K562 (cell line): Measurements from ENCODE around the gene FBXO22. TPM values are rescaled to one million over a fixed set of nuclear protein-coding genes. Genes with fewer than 3 reads are reported as not detected.
A peak's percentile ranks its signal among the peaks of the same experiment; 100 is the strongest.

ENCODE experiments used
- ARHGAP35 ChIP-seq: fragments of 450-650 bp; IDR thresholded peaks from 2 replicates; pipeline ENCODE4 v1.6.1; 2018; ENCODE audit not compliant: partially characterized antibody
- CBX2 ChIP-seq: fragments of 200-600 bp; sonication (generic); IDR thresholded peaks from one replicate; pipeline ENCODE4 v1.6.1; 2012; ENCODE audit warnings: mild to moderate bottlenecking, low read length, inconsistent platforms; ENCODE audit not compliant: insufficient read depth, poor library complexity, severe bottlenecking
- CLOCK ChIP-seq: fragments of 250-450 bp; sonication (Bioruptor Pico); IDR thresholded peaks from 2 replicates; pipeline ENCODE4 v1.4.0; 2020; ENCODE audit warnings: mild to moderate bottlenecking, moderate library complexity, borderline replicate concordance
- E2F5 ChIP-seq: sonication (generic); formaldehyde crosslinking; IDR thresholded peaks from 2 replicates; pipeline ENCODE4 v1.8.0; 2022; ENCODE audit warnings: mild to moderate bottlenecking, missing genetic modification reagents
- EP300 ChIP-seq: IDR thresholded peaks from 2 replicates; pipeline ENCODE4 v1.6.1; 2012; ENCODE audit warnings: low read length, improper control_type of control experiment
- ETV6 ChIP-seq, 3 experiments: fragments of 150-350 bp in 1 of 3; sonication (generic) in 1 of 3; formaldehyde crosslinking in 1 of 3; IDR thresholded peaks; 2 replicates each; pipeline versions ENCODE4 v1.6.1 to v1.8.0; 2014 to 2022; ENCODE audit warnings: borderline replicate concordance in 2 of 3, low read depth in 2 of 3, antibody characterized with exemption in 1 of 3, low read length in 1 of 3, mild to moderate bottlenecking in 1 of 3, missing genetic modification reagents in 1 of 3
- FOSL1 ChIP-seq: fragments of 200-800 bp; sonication (Bioruptor generic); conservative IDR thresholded peaks from 2 replicates; pipeline ENCODE4 v1.6.1; 2016; ENCODE audit warnings: missing genetic modification characterization, missing compliant biosample characterization
- GATAD2A ChIP-seq: fragments of 450-650 bp; IDR thresholded peaks from 2 replicates; pipeline ENCODE4 v1.6.1; 2017
- GTF2A2 ChIP-seq: IDR thresholded peaks from 2 replicates; pipeline ENCODE4 v1.6.1; 2016; ENCODE audit warnings: mild to moderate bottlenecking, missing genetic modification characterization, missing compliant biosample characterization
- HNRNPH1 ChIP-seq: fragments of 200-400 bp; formaldehyde crosslinking; optimal IDR thresholded peaks from 2 replicates; pipeline ENCODE3; 2017; ENCODE audit warnings: low read depth, mild to moderate bottlenecking, low read length, moderate library complexity
- MYC ChIP-seq, 2 experiments: fragments of 250-450 bp in 1 of 2; sonication (Bioruptor Pico) in 1 of 2; IDR thresholded peaks; 2 replicates each; pipeline versions ENCODE4 v1.5.1 to v1.6.1; 2012 to 2021; ENCODE audit warnings: low read depth in 2 of 2, borderline replicate concordance in 1 of 2, improper control_type of control experiment in 1 of 2, low read length in 1 of 2, mild to moderate bottlenecking in 1 of 2, moderate library complexity in 1 of 2
- NCOA1 ChIP-seq: fragments of 450-650 bp; IDR thresholded peaks from 2 replicates; pipeline ENCODE4 v1.6.1; 2016; ENCODE audit warnings: low read depth
- NR3C1 ChIP-seq: sonication (generic); formaldehyde crosslinking; IDR thresholded peaks from 2 replicates; pipeline ENCODE4 v1.8.1; 2022; ENCODE audit warnings: missing genetic modification reagents
- POU5F1 ChIP-seq: fragments of 150-350 bp; IDR thresholded peaks from 2 replicates; pipeline ENCODE4 v1.6.1; 2014; ENCODE audit warnings: borderline replicate concordance, low read length, low read depth, mild to moderate bottlenecking; ENCODE audit not compliant: partially characterized antibody
- SNRNP70 ChIP-seq: fragments of 200-400 bp; formaldehyde crosslinking; optimal IDR thresholded peaks from 2 replicates; pipeline ENCODE3; 2017; ENCODE audit warnings: low read depth, low read length
- TCFL5 ChIP-seq: fragments of 250-450 bp; sonication (Bioruptor Pico); conservative IDR thresholded peaks from 2 replicates; pipeline ENCODE4 v1.6.1; 2021; ENCODE audit warnings: mild to moderate bottlenecking, moderate library complexity, matching md5 sums
- TEAD2 ChIP-seq: fragments of 450-650 bp; IDR thresholded peaks from 2 replicates; pipeline ENCODE4 v1.6.1; 2016; ENCODE audit warnings: missing genetic modification characterization, control low read depth, missing compliant biosample characterization
- ZNF175 ChIP-seq: fragments of 200-800 bp; sonication (Bioruptor generic); IDR thresholded peaks from 2 replicates; pipeline ENCODE4 v1.6.1; 2016; ENCODE audit warnings: low read depth, mild to moderate bottlenecking, missing genetic modification characterization, missing compliant biosample characterization
- ZNF184 ChIP-seq: sonication (generic); formaldehyde crosslinking; IDR thresholded peaks from 2 replicates; pipeline ENCODE4 v1.5.0; 2020; ENCODE audit warnings: missing genetic modification reagents
- ZNF347 ChIP-seq: fragments of 450-650 bp; formaldehyde crosslinking; IDR thresholded peaks from 2 replicates; pipeline ENCODE4 v1.4.0; 2020; ENCODE audit warnings: low read depth, mild to moderate bottlenecking, moderate library complexity
- ZNF41 ChIP-seq: fragments of 250-450 bp; sonication (Bioruptor Pico); conservative IDR thresholded peaks from 2 replicates; pipeline ENCODE4 v1.4.0; 2020; ENCODE audit warnings: mild to moderate bottlenecking
- ZNF436 ChIP-seq: fragments of 250-450, 450-650 bp; sonication (Bioruptor Pico); formaldehyde crosslinking; IDR thresholded peaks from 2 replicates; pipeline ENCODE4 v1.7.0; 2020; ENCODE audit warnings: mild to moderate bottlenecking
- ZNF717 ChIP-seq: fragments of 250-450 bp; sonication (Bioruptor Pico); IDR thresholded peaks from 2 replicates; pipeline ENCODE4 v1.5.0; 2021
- polyA plus RNA-seq, 8 experiments: library from polyadenylated mRNA; depleted of rRNA in 4 of 8; stranded (reverse) in 5 of 8; unstranded in 3 of 8; fragments of >200 nt; fragmentation: Nextera tagmentation in 2 of 8; fragmentation: Illumina TruSeq in 1 of 8; extraction: Ambion mirVana in 2 of 8; extraction: Trizol in 1 of 8; gene quantifications; 2 replicates each; pipeline versions ENCODE4 v1.2.1 to v1.2.3, GENCODE V29; 2011 to 2014; ENCODE audit warnings: inconsistent platforms in 1 of 8, missing spikeins in 1 of 8
- total RNA-seq, 7 experiments: library from RNA; depleted of rRNA in 6 of 7; stranded (reverse); fragments of >200 nt in 6 of 7; fragmentation: Illumina TruSeq in 2 of 7; extraction: Trizol in 2 of 7; gene quantifications; 2 replicates each; pipeline versions ENCODE4 v1.2.1 to v1.2.3, GENCODE V29; 2011 to 2021; ENCODE audit warnings: low replicate concordance in 1 of 7

FBXO22 gene
- total and polyA plus RNA-seq, 9 of the 15 experiments (the other 6 are each of a cell fraction or from before 2014, with no cell fraction given) = 24.4 to 99.4 (median 66.5) TPM

- TF ChIP-seq HNRNPH1 = no peak
- TF ChIP-seq ZNF41 (CRISPR knock-in tag) = no peak
- TF ChIP-seq MYC (IDR thresholded peaks at IDR 0.05; ENCODE audit: low read depth, low read length) = peak; percentile 78
- TF ChIP-seq MYC (CRISPR knock-in tag; IDR thresholded peaks at IDR 0.05; ENCODE audit: borderline replicate concordance, low read depth) = peak; percentile 62; the same call in 1 of the 2 replicates
- TF ChIP-seq SNRNP70 = no peak
- TF ChIP-seq NR3C1 (CRISPR knock-in tag) = 0 out of 2 replicates have a peak, but pooled peaks have one; percentile 77
- TF ChIP-seq GTF2A2 = no peak
- no peak for TF ChIP-seq POU5F1
- TF ChIP-seq ZNF184 (CRISPR knock-in tag) = no peak
- TF ChIP-seq NCOA1 = peak; percentile 96
- no peak for TF ChIP-seq TCFL5 (CRISPR knock-in tag)
- peak; percentile 58; the same call in 1 of the 2 replicates for TF ChIP-seq E2F5
- peak; percentile 31; the same call in 1 of the 2 replicates for TF ChIP-seq FOSL1 (tag)
- no peak for TF ChIP-seq TEAD2 (tag)
- no peak for TF ChIP-seq CBX2
- TF ChIP-seq ZNF175 (CRISPR knock-in tag) = no peak
- TF ChIP-seq ZNF436 (CRISPR knock-in tag) = no peak
- no peak for TF ChIP-seq ARHGAP35
- TF ChIP-seq CLOCK = no peak
- TF ChIP-seq ZNF717 (CRISPR knock-in tag) = no peak
- TF ChIP-seq GATAD2A = no peak
- TF ChIP-seq ZNF347 (CRISPR knock-in tag) = no peak
- no peak for TF ChIP-seq ETV6 (IDR thresholded peaks at IDR 0.05; ENCODE audit: borderline replicate concordance in 1 of 2, low read depth in 2 of 2, low read length in 1 of 2)
- no peak for TF ChIP-seq ETV6 (CRISPR knock-in tag; IDR thresholded peaks at IDR 0.05; ENCODE audit: borderline replicate concordance)
- no peak for TF ChIP-seq EP300
Measured at GRCh38 chr15:75903331-75904239, at the start of gene FBXO22 (continued).
